GM03348 (cell line): ENCODE measurements around the gene TMEM132C.
"Not testable (repeated sequence)": the region's sequence is repeated elsewhere in the genome, so short reads cannot be mapped to it uniquely, and the experiment has no call there.

ENCODE experiments used
- DNase-seq: peaks from one replicate; pipeline ENCODE4 v3.0.0; 2012; ENCODE audit warnings: low spot score

Gene TMEM132C

DNA sequence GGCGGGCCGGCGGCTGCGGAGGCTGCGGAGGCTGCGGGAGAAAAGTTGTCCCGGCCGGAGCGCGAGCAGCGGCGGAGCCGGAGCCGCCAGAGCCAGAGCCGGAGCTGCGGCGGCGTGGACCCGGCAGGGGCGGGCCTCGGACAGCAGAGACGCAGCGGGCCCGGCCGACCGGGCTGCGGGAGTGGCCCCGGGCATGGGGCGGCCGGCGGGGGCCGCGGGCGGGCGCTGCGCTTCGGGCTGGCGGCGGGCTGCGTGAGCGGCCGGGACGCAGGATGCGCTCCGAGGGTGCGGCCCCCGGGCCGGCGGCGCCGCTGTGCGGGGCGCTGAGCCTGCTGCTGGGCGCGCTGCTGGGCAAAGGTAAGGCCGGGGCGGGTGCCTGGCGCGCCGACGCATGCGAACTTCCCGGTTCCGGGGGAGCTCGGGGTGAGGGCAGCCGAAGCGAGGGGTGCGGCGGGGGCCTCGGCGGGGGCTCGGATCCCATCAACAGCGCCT lies at the start of gene TMEM132C:
TSS of gene TMEM132C (plus strand) at position 40 of the 492 bp plus-strand sequence. CDS start at position 273, 233 bp downstream.
- peak; percentile 11 for DNase-seq

DNA sequence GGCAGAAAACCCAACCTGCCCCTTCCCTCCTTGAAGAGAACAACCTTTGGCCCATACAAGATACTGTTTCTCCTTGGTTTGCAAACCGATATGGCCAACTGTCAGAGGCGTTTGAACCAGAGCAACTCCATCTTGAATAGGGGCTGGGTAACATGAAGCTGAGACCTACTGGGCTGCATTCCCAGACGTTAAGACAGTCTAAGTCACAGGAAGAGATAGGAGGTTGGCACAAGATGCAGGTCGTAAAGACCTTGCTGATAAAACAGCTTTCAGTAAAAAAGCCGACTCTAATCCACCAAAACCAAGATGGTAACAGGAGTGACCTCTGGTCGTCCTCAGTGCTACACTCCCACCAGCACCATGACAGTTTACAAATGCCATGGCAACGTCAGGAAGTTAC lies 42.7 kb upstream of the TMEM132C start:
- no peak for DNase-seq

- no peak for DNase-seq
Measured at GRCh38 chr12:128228581-128228980, 38.4 kb upstream of the TMEM132C start.

- no peak for DNase-seq
Measured at GRCh38 chr12:128235635-128236417, 31.1 kb upstream of the TMEM132C start.

- no peak for DNase-seq
Measured at GRCh38 chr12:128236525-128236924, 30.4 kb upstream of the TMEM132C start.

DNA sequence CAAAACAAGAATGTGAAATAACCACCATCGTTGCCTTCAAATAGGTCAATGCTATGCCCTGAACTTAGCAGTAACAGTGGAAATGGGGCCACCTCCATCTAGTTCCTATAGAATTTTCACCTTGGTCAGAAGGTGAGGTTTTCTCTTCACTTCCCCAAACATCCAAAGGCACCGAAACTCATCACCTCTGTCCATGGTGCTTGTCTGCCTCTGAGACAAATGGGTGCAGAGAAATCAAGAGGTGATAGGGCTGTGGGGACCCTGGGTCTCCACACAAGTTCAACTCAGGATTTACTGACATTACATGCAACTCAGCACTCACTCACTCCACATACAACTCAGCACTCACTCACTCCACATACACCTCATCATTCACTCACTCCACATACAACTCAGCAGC lies 26.2 kb upstream of the TMEM132C start:
- no peak for DNase-seq

DNA sequence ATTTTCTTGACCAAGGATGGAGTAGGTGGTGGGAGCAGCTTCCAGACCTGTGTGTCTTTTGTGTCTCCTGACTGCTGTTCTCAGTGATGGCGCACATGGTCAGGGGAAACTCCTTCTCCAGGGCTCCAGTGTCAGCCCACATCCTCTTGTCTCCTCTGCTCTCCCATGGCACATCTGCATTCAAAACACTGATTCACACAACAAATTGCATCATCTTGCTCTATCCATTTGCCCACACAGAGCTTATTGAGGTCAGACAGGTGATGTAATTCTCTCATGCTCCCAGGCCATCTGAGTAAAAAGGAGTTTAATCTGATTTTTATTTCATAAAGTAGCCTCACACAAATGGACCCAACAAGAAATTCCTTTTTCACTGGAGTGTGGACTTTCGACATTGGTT lies 21.8 kb upstream of the TMEM132C start:
- DNase-seq = no peak

DNA sequence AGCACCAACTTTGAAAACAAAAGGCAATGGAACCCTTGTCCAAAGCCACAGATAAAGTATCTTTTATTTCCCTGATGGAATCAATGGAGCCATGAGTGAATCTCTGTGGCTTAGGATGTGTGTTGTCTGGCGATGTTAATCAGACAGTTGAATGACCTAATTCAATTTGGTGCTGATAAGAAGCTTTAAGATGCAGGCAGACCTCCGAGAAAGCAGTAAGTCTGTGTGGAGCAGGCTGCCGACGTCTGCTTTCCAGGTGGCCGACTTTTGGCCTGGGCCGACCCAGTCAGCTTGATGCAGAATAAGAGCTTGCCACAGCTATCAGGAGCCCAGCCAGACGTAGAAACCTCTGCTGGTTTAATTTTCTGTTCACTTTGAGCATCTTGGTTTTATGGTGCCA lies 21.1 kb upstream of the TMEM132C start:
- no peak for DNase-seq

DNA sequence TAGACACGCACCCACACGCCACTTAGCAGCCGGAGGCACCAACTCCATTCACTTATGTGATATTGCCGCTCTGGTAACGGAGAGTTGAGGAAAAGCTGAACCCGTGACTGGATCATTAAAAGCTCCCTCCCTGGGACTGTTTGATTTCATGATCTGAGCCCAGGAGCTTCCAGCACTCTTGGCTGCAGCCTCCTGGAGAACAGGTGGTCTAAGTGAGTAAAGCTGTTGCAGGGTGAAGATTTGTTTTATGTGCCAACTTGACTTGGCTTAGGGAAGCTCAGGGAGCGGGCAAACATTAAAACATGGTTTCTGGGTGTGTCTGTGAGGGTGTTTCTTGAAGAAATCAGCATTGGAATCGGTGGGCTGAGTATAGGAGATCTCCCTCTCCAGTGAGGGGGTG lies 16.9 kb upstream of the TMEM132C start:
- no peak for DNase-seq

DNA sequence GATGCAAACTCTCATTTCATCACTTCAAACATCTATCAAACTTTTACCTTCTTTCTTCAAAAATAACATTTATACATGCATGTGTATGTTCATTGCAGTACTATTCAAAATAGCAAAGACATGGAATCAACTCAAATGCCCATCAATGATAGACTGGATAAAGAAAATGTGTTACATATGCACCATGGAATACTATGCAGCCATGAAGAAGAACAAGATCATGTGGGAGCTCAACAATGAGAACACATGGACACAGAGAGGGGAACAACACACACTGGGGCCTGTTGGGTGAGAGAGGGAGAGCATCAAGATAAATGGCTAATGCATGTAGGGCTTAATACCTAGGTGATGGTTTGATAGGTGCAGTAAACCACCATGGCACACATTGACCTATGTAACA lies 13.1 kb upstream of the TMEM132C start:
- DNase-seq = not testable (repeated sequence)

- DNase-seq = no peak
Measured at GRCh38 chr12:128258866-128259555, 8.0 kb upstream of the TMEM132C start.

GRCh38 chr12:128259556-128260070 lies 7.4 kb upstream of the TMEM132C start:
- no peak for DNase-seq

DNA sequence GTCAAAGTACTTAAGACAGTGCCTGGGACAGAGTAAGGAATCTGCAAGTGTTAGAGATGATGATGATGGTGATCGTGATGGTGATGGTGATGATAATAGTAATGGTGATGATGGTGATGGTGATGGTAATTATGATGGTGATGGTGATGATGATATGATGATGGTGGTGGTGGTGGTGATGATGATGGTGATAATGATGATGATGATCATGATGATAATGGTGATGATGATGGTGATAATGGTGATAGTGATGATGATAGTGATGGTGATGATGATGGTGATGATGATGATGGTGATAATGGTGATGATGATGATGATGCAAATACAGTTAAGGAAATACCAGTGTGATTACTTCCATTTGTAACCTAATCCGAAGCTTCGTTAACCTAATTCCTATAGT lies 5.2 kb upstream of the TMEM132C start:
- DNase-seq = no peak

DNA sequence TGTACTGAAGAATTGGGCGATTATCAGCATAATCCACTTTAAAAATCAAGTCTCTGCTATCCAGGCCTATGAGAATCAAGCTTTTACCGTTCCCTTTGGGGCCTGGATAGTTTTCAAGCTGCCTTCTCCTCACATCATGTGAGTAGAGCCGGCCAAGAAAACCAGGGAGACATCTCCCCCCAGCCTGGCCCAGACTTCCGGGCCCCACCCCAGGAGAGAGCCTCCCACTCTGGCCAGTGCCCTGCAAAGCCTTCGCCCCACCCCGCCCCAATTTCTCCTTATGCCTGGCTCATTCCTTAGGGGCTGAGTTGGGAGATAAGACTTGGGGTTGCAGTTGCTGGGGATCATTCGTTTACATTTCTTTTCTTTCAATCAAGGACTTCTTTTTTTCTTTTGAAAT lies 1.4 kb upstream of the TMEM132C start:
- no peak for DNase-seq

GRCh38 chr12:128266086-128266485 lies 884 bp upstream of the TMEM132C start:
- no peak for DNase-seq

- DNase-seq = no peak
Measured at GRCh38 chr12:128266541-128267130, 334 bp upstream of the TMEM132C start.

DNA sequence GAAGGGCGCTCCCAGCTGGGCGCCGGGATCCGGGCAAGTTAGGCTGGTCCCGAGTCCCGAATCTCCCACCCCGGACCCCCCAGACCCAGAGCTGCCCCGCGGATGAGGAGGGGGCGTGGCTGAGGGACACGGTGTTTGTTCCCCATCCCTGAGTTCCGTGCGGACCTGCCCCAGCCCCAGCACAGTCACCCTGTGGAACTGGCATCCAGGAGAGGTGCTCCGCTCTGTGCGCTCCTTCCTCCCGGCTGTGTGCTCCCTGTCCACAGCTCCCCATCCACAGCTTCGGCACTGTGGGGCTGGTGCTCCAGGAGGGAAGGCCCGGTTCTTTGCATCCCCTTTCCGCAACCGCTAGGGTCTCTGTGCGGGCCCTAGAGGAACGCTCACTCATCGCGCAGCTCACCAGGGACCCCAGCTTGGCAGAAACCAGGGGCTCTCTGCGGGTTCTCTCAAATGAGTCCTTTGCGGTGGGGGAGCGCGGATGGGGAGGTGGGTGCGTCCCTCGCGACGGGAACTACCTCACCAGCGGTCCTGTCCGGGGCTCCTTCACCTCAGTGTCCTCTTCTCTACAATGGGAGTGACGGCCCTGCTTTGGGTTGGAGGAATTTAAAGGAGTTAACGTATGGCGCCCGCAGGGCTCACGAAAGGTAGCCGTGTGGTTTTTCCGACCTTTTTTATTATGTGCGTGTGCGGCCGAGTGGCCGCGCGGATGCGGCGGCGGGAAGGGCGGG lies 845 bp downstream of the TMEM132C start:
- DNase-seq = peak; percentile 11

DNA sequence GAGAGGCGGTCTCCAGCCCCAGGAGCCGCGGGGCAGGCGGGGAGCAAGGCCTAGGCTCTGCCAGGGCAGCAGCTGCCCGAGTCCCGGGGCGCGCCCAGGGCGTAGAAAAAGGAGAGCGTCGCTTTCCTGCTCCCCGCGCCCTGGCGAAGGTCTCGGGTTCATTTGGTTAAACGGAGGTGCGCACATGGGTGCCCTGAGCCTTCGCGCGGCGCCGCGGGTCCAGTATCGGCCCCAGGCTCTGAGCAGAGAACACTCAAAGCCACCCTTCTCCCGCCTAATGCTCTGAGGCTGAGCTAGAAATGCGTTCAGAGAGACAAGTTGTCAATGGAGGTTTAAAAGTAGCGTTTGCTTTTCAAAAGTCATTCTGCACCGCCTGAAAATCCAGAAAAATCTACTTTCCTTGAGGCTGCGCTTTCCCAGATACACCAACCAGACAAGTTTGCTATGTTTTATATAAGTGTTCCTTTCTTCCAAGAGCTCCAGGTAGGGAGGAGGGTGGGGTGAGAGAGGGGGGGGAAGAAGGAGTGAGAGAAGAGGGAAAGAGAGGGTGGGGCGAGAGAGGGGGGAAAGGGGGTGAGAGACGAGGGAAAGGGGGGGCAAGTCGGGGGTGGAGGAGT lies 1.5 kb downstream of the TMEM132C start:
- DNase-seq = no peak

DNA sequence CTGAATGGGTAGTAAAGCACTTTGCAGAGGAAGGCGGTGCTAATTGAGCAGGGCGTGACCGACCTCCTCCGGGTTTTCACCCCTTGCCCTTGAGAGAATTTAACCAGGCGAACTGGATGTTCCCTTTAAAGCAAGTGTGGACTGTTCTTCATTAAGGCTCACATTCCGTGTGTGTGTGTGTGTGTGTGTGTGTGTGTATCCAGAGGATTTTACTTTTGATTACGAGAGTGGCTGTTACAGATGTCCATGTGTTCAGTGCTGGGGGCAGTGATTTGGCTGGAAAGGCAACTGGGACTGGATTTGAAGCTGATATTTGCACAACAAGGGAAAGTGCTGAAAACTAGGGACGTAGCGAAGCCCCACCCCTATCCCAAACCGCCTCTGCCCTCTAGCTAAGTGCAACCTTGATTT lies 2.2 kb downstream of the TMEM132C start:
- DNase-seq = no peak

DNA sequence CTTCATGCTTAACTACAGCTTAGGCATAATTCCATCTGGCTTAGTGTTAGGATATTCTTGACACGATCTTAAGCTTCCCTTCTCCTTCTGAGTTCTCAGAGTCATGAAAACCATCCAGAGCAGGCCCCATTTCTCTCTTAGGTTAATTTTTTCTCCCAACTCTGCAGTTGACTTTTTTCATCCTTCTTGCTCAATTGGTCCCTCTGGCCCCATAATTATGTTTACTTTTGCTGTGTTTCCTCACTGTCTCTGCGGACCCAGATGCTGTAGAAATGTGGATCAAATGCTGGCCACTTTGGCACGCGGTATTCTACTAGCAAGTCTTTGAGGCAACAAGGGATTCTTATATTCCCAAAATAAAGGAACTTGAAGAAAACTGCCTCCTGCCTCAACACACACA lies 9.5 kb downstream of the TMEM132C start:
- DNase-seq = no peak

DNA sequence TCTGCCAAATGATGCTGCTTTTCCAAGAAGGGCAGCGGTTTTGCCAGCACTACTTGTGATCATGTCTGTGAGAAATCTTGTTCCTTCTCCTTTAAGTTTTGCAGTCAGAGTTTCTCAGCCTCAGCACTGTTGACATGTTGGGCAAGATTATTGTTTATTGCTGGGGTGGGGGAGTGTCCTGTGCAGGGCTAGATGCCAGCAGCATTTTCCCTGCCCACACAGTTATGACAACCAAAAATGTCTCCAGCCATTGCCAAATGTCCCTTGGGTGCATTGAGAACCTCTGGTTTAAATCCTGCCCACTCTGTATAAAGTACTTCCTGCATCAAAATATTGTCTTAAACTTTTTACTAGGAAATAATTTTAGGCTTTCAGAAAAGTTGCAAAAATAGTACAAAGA lies 20.0 kb downstream of the TMEM132C start:
- DNase-seq = no peak

GRCh38 chr12:128288357-128288756 lies 21.4 kb downstream of the TMEM132C start:
- no peak for DNase-seq
